Measurements from ENCODE around the gene ARSG. TPM values are rescaled to one million over a fixed set of nuclear protein-coding genes. Genes with fewer than 3 reads are reported as not detected.

Gene ARSG
- polyA plus RNA-seq, 4 donors = 0.81 to 1.6 (median 1.3) TPM; not detected in 1

DNA sequence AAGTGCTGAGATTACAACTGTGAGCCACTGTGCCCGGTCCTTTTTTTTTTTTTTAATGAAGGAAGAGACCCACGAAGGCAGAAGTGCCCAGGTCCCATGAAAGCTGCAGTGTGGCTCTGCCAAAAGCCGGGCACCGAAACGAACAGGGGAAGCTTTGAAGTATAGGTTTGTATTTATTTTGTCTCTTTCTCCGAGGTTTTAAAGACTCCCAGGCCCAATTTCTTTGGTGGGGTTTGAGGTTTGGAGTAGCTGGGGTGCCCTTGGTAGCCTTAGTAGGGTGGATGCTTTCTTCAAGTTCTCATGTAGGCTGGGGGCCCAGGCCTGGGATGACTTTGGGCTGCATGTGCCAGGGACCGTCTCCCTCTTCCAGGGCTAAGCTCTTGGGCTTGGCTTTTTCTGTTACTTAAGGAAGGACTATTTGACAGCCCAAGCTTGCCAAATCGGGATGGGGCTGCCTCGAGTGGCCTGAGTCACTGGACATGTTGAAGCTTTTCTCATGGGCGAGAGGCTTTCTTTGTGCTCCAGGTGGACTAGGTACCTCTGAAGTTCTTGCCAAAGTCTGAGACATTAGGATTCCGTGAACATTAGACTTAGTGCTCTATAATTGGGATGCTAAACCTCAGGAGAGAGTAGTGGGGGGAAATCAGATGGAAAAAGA is 99.7 kb downstream of the ARSG start:
- H3K4me1 ChIP-seq (ENCODE audit: control insufficient read depth in 3 of 3, insufficient read depth in 2 of 3, low read depth in 1 of 3, low read length in 2 of 3) = no peaks in the 10 kb centered on the region
- FAIRE-seq = no peak
- H3K4me3 ChIP-seq (ENCODE audit: low read depth in 1 of 3, low read length in 3 of 3) = no peak overlapping the region
- H3K27ac ChIP-seq (ENCODE audit: low read depth in 1 of 3, low read length in 2 of 3) = peak overlapping the region in 1 of 3 donors; percentile 36
- DNase-seq = no peak
- WGBS, 3 donors = 76 to 86% (median 77%) methylated on average over 11 of the region's 11 CpGs
- peaks cover 0 to 11% of the 10 kb centered on the region in 2 donors for H3K9me3 ChIP-seq (ENCODE audit: control insufficient read depth in 2 of 2, insufficient read depth in 1 of 2, low read depth in 1 of 2, low read length in 1 of 2)
- no peaks in the 10 kb centered on the region for H3K27me3 ChIP-seq (ENCODE audit: control insufficient read depth in 3 of 3, insufficient read depth in 3 of 3, low read length in 3 of 3)
- no peaks in the 10 kb centered on the region for H3K36me3 ChIP-seq (ENCODE audit: control insufficient read depth in 3 of 3, insufficient read depth in 2 of 3, low read depth in 1 of 3, low read length in 3 of 3)

DNA sequence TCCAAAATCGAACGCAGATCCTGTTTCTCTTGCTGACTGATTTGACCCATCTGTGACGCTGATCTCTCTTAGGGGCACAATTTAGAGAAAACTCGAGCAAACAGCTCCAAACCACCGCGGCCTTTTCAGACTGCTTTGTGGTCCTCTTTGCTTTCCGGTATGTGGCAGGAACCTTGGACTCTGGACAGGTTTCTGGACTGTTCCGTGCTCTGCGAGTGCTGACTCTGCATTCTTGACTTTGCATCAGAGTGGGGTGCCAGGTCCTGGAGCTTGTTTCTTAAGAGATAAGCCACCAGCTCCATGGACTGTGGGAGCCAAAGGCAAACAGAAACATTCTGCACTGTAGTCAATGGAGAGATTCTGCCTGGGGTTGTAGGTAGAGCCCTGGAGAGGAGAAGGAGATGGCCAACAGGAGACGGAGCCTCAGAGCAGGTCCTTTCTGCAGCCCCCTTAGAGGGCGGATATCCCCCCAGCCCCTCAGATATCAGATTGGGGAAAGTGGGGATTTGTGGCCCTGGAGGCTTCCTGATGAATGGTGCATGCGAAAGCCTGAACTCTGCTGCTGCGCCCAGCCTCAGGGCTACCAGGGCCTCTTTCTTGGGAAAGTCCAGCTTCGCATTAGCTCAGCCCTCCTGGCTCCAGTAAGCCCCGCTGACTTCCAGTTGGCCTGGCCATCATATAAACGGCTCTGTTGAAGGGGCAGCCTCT is 100.4 kb downstream of the ARSG start:
- DNase-seq (peak in 1 of 2 donors; percentile 21), FAIRE-seq (no peak)
- 72 to 80% (median 77%) methylated on average over 16 of the region's 16 CpGs for WGBS, 3 donors
- Histone ChIP-seq H3K27me3 (ENCODE audit: control insufficient read depth in 3 of 3, insufficient read depth in 3 of 3, low read length in 3 of 3) (no peaks in the 10 kb centered on the region), H3K36me3 (ENCODE audit: control insufficient read depth in 3 of 3, insufficient read depth in 2 of 3, low read depth in 1 of 3, low read length in 3 of 3) (no peaks in the 10 kb centered on the region), H3K4me3 (ENCODE audit: low read depth in 1 of 3, low read length in 3 of 3) (no peak overlapping the region), H3K4me1 (ENCODE audit: control insufficient read depth in 3 of 3, insufficient read depth in 2 of 3, low read depth in 1 of 3, low read length in 2 of 3) (no peaks in the 10 kb centered on the region), H3K27ac (ENCODE audit: low read depth in 1 of 3, low read length in 2 of 3) (no peak overlapping the region), H3K9me3 (ENCODE audit: control insufficient read depth in 2 of 2, insufficient read depth in 1 of 2, low read depth in 1 of 2, low read length in 1 of 2) (peaks cover 0 to 11% of the 10 kb centered on the region in 2 donors)

DNA sequence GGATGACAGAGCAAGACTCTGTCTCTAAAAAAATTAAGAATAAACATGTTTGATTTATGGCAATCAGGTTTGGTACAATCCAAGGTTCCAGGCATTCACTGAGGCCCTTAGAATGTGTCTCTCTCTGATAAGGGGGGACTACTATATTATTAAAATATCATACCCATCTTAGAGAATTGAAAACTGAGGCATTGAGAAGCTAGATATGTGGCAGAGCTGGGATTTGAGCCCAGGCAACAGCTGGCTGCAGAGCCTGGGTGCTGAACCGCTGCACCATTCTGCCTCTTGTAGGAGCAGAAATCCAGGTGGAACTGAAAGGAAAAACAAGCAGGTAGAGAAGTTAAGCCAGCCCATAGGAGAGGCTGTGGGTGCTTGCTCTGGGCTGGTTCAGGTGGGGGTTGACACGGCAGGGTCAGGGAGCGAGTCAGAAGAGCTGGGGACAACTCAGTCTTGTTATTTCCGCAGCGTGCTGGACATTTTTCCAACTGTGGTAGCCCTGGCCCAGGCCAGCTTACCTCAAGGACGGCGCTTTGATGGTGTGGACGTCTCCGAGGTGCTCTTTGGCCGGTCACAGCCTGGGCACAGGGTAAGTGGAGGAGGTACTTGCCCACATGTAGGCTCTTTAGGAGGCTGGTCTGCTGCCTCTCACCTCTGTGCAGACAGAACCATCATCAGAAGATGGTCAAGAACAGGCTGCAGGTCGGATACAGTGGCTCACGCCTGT is 103.5 kb downstream of the ARSG start:
- no peak for DNase-seq
- no peak overlapping the region for H3K27ac ChIP-seq (ENCODE audit: low read depth in 1 of 3, low read length in 2 of 3)
- no peaks in the 10 kb centered on the region for H3K27me3 ChIP-seq (ENCODE audit: control insufficient read depth in 3 of 3, insufficient read depth in 3 of 3, low read length in 3 of 3)
- FAIRE-seq = no peak
- H3K9me3 ChIP-seq (ENCODE audit: control insufficient read depth in 2 of 2, insufficient read depth in 1 of 2, low read depth in 1 of 2, low read length in 1 of 2) = peaks cover 0 to 11% of the 10 kb centered on the region in 2 donors
- no peaks in the 10 kb centered on the region for H3K4me1 ChIP-seq (ENCODE audit: control insufficient read depth in 3 of 3, insufficient read depth in 2 of 3, low read depth in 1 of 3, low read length in 2 of 3)
- no peaks in the 10 kb centered on the region for H3K36me3 ChIP-seq (ENCODE audit: control insufficient read depth in 3 of 3, insufficient read depth in 2 of 3, low read depth in 1 of 3, low read length in 3 of 3)
- no peak overlapping the region for H3K4me3 ChIP-seq (ENCODE audit: low read depth in 1 of 3, low read length in 3 of 3)
- 92 to 97% (median 92%) methylated on average over 12 of the region's 12 CpGs for WGBS, 3 donors

DNA sequence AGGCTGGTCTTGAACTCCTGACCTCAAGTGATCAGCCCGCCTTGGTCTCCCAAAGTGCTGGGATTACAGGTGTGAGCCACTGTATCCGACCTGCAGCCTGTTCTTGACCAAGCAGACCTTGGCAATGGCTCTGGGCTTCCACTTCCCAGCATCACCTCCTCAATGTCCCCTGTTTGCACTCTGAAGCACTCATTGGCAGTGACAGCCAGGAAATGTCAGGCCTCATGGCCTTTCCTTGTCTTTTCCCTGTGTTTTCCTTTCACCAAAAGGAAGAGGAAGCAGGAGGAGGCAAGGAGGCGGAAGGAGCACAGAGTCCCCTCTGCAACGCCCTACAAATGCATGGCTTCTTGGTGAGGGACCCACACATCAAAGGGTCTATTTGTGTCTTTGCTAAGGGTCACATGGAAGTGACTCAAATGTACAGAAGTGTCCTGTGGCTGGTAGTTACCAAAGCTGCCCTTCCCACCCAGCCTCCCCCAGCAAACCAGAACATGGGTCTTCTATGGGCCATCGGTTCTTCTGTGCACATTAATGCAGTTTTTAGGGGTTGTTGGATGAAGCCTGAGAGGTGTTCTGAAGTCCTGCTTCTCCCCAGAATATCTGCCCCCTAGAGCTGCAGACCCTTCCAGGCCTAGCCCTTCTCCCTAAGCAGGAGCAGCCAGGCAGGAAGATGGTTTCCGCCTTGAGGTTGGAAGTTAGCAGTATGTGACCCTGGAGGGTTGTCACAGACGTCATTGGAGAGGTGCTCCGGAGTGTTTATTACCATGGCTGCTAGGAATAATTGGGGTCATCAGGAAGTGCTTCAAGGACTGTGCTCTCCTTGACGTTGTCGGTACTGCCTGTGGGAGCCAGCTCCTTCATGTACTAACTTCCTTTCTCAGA is 105.2 kb downstream of the ARSG start:
- Histone ChIP-seq H3K27ac (ENCODE audit: low read depth in 1 of 3, low read length in 2 of 3) (peak overlapping the region in 1 of 3 donors; percentile 22), H3K9me3 (ENCODE audit: control insufficient read depth in 2 of 2, insufficient read depth in 1 of 2, low read depth in 1 of 2, low read length in 1 of 2) (peaks cover 0 to 11% of the 10 kb centered on the region in 2 donors), H3K27me3 (ENCODE audit: control insufficient read depth in 3 of 3, insufficient read depth in 3 of 3, low read length in 3 of 3) (no peaks in the 10 kb centered on the region), H3K36me3 (ENCODE audit: control insufficient read depth in 3 of 3, insufficient read depth in 2 of 3, low read depth in 1 of 3, low read length in 3 of 3) (no peaks in the 10 kb centered on the region), H3K4me1 (ENCODE audit: control insufficient read depth in 3 of 3, insufficient read depth in 2 of 3, low read depth in 1 of 3, low read length in 2 of 3) (no peaks in the 10 kb centered on the region), H3K4me3 (ENCODE audit: low read depth in 1 of 3, low read length in 3 of 3) (no peak overlapping the region)
- FAIRE-seq = no peak
- 74 to 84% (median 80%) methylated on average over 10 of the region's 10 CpGs for WGBS, 3 donors
- DNase-seq = no peak

DNA sequence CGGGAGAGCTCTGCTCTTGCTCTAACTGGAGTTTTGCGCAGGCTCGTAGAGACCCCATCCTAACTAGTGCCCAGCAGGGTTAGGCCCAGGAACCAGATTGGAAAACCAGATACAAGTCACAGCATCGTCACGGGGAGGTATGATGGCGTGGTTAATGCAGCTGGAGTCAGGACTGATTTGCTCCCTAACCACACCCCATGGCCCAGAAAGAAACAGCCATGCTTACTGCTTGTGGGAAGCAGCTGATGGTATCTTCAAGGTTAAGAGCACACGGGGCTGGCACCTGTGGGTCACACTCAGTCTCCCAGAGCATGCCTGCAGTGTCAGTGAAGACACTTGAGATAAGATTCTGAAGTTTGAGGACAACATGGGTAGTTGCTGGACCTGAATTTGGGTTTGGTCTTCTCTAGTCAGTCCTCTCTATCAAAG is 105.8 kb downstream of the ARSG start:
- FAIRE-seq (no peak), DNase-seq (no peak)
- H3K36me3 ChIP-seq (ENCODE audit: control insufficient read depth in 3 of 3, insufficient read depth in 2 of 3, low read depth in 1 of 3, low read length in 3 of 3) = no peaks in the 10 kb centered on the region
- H3K4me1 ChIP-seq (ENCODE audit: control insufficient read depth in 3 of 3, insufficient read depth in 2 of 3, low read depth in 1 of 3, low read length in 2 of 3) = no peaks in the 10 kb centered on the region
- H3K27me3 ChIP-seq (ENCODE audit: control insufficient read depth in 3 of 3, insufficient read depth in 3 of 3, low read length in 3 of 3) = no peaks in the 10 kb centered on the region
- peak overlapping the region in 1 of 3 donors; percentile 2 for H3K27ac ChIP-seq (ENCODE audit: low read depth in 1 of 3, low read length in 2 of 3)
- peaks cover 0 to 11% of the 10 kb centered on the region in 2 donors for H3K9me3 ChIP-seq (ENCODE audit: control insufficient read depth in 2 of 2, insufficient read depth in 1 of 2, low read depth in 1 of 2, low read length in 1 of 2)
- 66 to 70% (median 69%) methylated on average over 7 of the region's 7 CpGs for WGBS, 3 donors
- no peak overlapping the region for H3K4me3 ChIP-seq (ENCODE audit: low read depth in 1 of 3, low read length in 3 of 3)

DNA sequence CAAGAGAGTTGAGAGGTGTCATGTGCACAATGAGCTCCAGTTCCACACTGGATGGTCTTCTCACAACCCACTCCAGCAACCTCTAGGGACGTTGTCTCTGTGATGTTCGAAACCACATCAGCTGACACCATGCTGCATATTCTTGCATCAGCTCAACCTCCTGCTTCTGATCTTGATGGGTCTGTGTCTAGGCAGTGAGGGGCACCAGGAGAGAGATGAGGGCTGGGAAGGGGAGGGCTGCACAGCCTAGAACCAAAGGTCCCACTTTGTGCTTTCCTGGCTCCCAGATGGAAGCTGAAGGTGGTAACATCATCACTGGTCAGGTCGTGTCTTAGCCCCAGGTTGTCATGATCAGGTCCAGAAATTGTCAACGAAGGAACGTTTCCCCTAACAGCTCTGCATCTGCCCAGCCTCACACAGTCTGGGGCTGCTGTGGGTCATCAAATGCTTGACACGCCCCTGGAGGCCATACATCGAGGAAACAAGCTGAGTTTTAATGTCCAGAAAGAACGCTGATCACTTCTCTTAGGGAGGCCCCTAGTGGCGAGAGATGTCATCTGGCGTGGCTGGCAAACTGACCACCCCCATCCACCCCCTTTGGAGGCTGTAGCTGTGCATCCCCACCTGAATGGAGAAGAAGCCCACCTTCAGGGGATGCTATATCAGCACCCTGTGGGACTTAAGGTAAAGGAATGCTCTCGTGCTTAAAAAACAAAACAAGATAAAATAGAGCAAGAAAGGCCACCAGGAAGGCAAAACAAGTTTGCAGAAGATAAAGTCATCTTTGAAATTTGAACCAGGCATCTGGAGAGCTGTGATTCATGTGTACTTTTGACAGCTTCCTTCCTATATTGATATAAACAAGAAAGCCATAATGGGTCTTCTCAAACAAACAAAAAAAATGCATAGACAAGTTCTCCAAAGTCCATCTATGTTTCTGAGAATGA is 107.7 kb downstream of the ARSG start:
- Histone ChIP-seq H3K4me3 (ENCODE audit: low read depth in 1 of 3, low read length in 3 of 3) (no peak overlapping the region), H3K27me3 (ENCODE audit: control insufficient read depth in 3 of 3, insufficient read depth in 3 of 3, low read length in 3 of 3) (no peaks in the 10 kb centered on the region), H3K9me3 (ENCODE audit: control insufficient read depth in 2 of 2, insufficient read depth in 1 of 2, low read depth in 1 of 2, low read length in 1 of 2) (peaks cover 0 to 11% of the 10 kb centered on the region in 2 donors), H3K36me3 (ENCODE audit: control insufficient read depth in 3 of 3, insufficient read depth in 2 of 3, low read depth in 1 of 3, low read length in 3 of 3) (no peaks in the 10 kb centered on the region), H3K4me1 (ENCODE audit: control insufficient read depth in 3 of 3, insufficient read depth in 2 of 3, low read depth in 1 of 3, low read length in 2 of 3) (no peaks in the 10 kb centered on the region), H3K27ac (ENCODE audit: low read depth in 1 of 3, low read length in 2 of 3) (peak overlapping the region in 1 of 3 donors; percentile 48)
- 16 to 20% (median 19%) methylated on average over 10 to 11 of the region's 11 CpGs for WGBS, 3 donors
- DNase-seq = peak; percentile 25 to 48
- no peak for FAIRE-seq

DNA sequence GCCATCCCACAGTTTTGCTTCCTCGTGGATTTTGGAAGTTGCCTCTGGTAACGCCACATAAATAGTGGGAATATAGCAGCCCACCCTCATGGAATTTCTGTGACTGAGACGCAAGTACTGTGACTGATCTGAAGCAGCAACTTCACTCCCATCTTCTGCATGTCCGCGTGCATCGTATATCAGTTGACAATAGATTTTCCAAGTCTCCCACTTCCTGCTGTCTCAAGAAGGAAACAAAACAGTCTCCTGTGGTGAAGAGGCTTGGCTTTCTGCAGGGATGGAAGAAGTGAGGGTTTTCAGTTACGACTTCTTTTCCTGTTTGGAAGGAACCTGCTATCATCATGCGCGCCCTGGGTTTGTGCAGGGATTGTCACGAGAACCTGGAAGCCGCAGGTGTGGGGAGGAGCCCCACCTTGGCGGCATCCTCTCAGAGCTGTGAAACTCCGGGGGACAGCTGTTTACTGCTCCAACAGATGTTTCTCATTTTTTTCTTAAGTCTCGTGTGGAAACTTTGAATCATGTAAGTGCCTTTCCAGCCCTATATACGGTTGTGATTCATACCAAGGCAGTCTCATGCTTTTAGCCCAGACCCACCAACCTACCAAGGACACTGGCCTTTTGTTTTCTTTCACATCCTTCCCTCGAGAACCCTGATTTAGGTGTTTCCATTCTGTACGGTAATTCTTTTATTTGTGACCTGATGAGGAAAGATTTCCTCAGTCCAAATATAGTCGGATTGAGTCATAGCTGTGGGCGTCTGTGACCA is 108.5 kb downstream of the ARSG start:
- Histone ChIP-seq H3K27ac (ENCODE audit: low read depth in 1 of 3, low read length in 2 of 3) (peak overlapping the region in 1 of 3 donors; percentile 48), H3K9me3 (ENCODE audit: control insufficient read depth in 2 of 2, insufficient read depth in 1 of 2, low read depth in 1 of 2, low read length in 1 of 2) (peaks cover 0 to 6% of the 10 kb centered on the region in 2 donors), H3K4me1 (ENCODE audit: control insufficient read depth in 3 of 3, insufficient read depth in 2 of 3, low read depth in 1 of 3, low read length in 2 of 3) (no peaks in the 10 kb centered on the region), H3K27me3 (ENCODE audit: control insufficient read depth in 3 of 3, insufficient read depth in 3 of 3, low read length in 3 of 3) (no peaks in the 10 kb centered on the region), H3K4me3 (ENCODE audit: low read depth in 1 of 3, low read length in 3 of 3) (no peak overlapping the region), H3K36me3 (ENCODE audit: control insufficient read depth in 3 of 3, insufficient read depth in 2 of 3, low read depth in 1 of 3, low read length in 3 of 3) (no peaks in the 10 kb centered on the region)
- DNase-seq (no peak), FAIRE-seq (no peak)
- WGBS, 3 donors = 55 to 65% (median 58%) methylated on average over 19 of the region's 19 CpGs

Data from small intestine (tissue), 7 donors.